Ishikawa (cell line): Measurements from ENCODE around the gene KCNJ1.

Experiments used
- CEBPB ChIP-seq: IDR thresholded peaks from 2 replicates; pipeline ENCODE4 v1.6.1; 2012
- CREB1 ChIP-seq: IDR thresholded peaks from 2 replicates; pipeline ENCODE4 v1.6.1; 2012; ENCODE audit warnings: low read depth
- EGR1 ChIP-seq: IDR thresholded peaks from 2 replicates; pipeline ENCODE4 v1.6.1; 2012
- EP300 ChIP-seq: IDR thresholded peaks from 2 replicates; pipeline ENCODE4 v1.6.1; 2012; ENCODE audit warnings: borderline replicate concordance
- FOXM1 ChIP-seq: IDR thresholded peaks from 2 replicates; pipeline ENCODE4 v1.6.1; 2012; ENCODE audit warnings: low read depth, borderline replicate concordance
- NFIC ChIP-seq: IDR thresholded peaks from 2 replicates; pipeline ENCODE4 v1.6.1; 2012
- RAD21 ChIP-seq: IDR thresholded peaks from 2 replicates; pipeline ENCODE4 v1.6.1; 2012; ENCODE audit warnings: low read depth
- TAF1 ChIP-seq: IDR thresholded peaks from 2 replicates; pipeline ENCODE4 v1.6.1; 2012; ENCODE audit warnings: low read depth, mild to moderate bottlenecking
- TCF12 ChIP-seq: IDR thresholded peaks from 2 replicates; pipeline ENCODE4 v1.6.1; 2012; ENCODE audit warnings: low read depth
- TEAD4 ChIP-seq: IDR thresholded peaks from 2 replicates; pipeline ENCODE4 v1.6.1; 2012
- USF1 ChIP-seq: IDR thresholded peaks from 2 replicates; pipeline ENCODE4 v1.6.1; 2012
- YY1 ChIP-seq: IDR thresholded peaks from 2 replicates; pipeline ENCODE4 v1.6.1; 2012; ENCODE audit warnings: low read depth
- ZBTB7A ChIP-seq: IDR thresholded peaks from 2 replicates; pipeline ENCODE4 v1.6.1; 2012; ENCODE audit warnings: low read depth
- TF ChIP-seq, protein P1 (sequence below): IDR thresholded peaks from 2 replicates; pipeline ENCODE4 v1.6.1; 2012
- TF ChIP-seq, protein P2 (sequence below): IDR thresholded peaks from 2 replicates; pipeline ENCODE4 v1.6.1; 2012; ENCODE audit warnings: low read depth, mild to moderate bottlenecking

The KCNJ1 gene

GRCh38 chr11:128904656-128905344 is 37.7 kb upstream of the KCNJ1 start:
- TF ChIP-seq CEBPB (no peak), TAF1 (no peak), YY1 (no peak), TEAD4 (no peak), RAD21 (no peak), TCF12 (no peak), EP300 (peak; percentile 21; the same call in 1 of the 2 replicates), NFIC (peak; percentile 57; the same call in 1 of the 2 replicates), ZBTB7A (no peak), FOXM1 (peak; percentile 35; the same call in 1 of the 2 replicates), USF1 (no peak), EGR1 (no peak), CREB1 (no peak)
- TF ChIP-seq, protein P1, sequence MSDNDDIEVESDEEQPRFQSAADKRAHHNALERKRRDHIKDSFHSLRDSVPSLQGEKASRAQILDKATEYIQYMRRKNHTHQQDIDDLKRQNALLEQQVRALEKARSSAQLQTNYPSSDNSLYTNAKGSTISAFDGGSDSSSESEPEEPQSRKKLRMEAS, result peak; percentile 32
- TF ChIP-seq, protein P2, sequence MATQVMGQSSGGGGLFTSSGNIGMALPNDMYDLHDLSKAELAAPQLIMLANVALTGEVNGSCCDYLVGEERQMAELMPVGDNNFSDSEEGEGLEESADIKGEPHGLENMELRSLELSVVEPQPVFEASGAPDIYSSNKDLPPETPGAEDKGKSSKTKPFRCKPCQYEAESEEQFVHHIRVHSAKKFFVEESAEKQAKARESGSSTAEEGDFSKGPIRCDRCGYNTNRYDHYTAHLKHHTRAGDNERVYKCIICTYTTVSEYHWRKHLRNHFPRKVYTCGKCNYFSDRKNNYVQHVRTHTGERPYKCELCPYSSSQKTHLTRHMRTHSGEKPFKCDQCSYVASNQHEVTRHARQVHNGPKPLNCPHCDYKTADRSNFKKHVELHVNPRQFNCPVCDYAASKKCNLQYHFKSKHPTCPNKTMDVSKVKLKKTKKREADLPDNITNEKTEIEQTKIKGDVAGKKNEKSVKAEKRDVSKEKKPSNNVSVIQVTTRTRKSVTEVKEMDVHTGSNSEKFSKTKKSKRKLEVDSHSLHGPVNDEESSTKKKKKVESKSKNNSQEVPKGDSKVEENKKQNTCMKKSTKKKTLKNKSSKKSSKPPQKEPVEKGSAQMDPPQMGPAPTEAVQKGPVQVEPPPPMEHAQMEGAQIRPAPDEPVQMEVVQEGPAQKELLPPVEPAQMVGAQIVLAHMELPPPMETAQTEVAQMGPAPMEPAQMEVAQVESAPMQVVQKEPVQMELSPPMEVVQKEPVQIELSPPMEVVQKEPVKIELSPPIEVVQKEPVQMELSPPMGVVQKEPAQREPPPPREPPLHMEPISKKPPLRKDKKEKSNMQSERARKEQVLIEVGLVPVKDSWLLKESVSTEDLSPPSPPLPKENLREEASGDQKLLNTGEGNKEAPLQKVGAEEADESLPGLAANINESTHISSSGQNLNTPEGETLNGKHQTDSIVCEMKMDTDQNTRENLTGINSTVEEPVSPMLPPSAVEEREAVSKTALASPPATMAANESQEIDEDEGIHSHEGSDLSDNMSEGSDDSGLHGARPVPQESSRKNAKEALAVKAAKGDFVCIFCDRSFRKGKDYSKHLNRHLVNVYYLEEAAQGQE, result no peak

- TF ChIP-seq TCF12, result no peak
- TF ChIP-seq EP300, result no peak
- no peak for TF ChIP-seq ZBTB7A
- TF ChIP-seq CEBPB, result no peak
- TF ChIP-seq, protein P2, result no peak
- TF ChIP-seq FOXM1, result no peak
- TF ChIP-seq TAF1, result no peak
- TF ChIP-seq, protein P1, result no peak
- TF ChIP-seq YY1, result no peak
- TF ChIP-seq NFIC, result no peak
- TF ChIP-seq EGR1, result no peak
- no peak for TF ChIP-seq RAD21
- TF ChIP-seq USF1, result no peak
These were observed 37.2 kb upstream of the KCNJ1 start for GRCh38 chr11:128904303-128904655.

GRCh38 chr11:128903248-128904061 is 36.4 kb upstream of the KCNJ1 start:
- no peak for TF ChIP-seq EGR1
- peak; percentile 42; the same call in 1 of the 2 replicates for TF ChIP-seq TEAD4

- no peak for TF ChIP-seq TCF12
- TF ChIP-seq TAF1, result no peak
- TF ChIP-seq CREB1, result no peak
- TF ChIP-seq FOXM1, result no peak
- no peak for TF ChIP-seq YY1
- TF ChIP-seq, protein P1, result no peak
- no peak for TF ChIP-seq RAD21
- no peak for TF ChIP-seq CEBPB
- TF ChIP-seq ZBTB7A, result no peak
- no peak for TF ChIP-seq TEAD4
- TF ChIP-seq USF1, result no peak
- TF ChIP-seq EGR1, result no peak
- no peak for TF ChIP-seq EP300
- TF ChIP-seq NFIC, result no peak
- TF ChIP-seq, protein P2, result no peak
These were observed 35.5 kb upstream of the KCNJ1 start for GRCh38 chr11:128902515-128903066.
